AG04450 (cell line): ENCODE data around the gene STK10. TPM values are rescaled to one million over a fixed set of nuclear protein-coding genes. Genes with fewer than 3 reads are reported as not detected.
"Not testable (repeated sequence)": the region's sequence is repeated elsewhere in the genome, so short reads cannot be mapped to it uniquely, and the experiment has no call there.

Experiments
- CTCF ChIA-PET: fragments of 300-600, 350-600 bp; formaldehyde crosslinking; extraction: SDS; loops from one replicate; lab custom pipeline; 2022; ENCODE audit warnings: antibody characterized with exemption, inconsistent platforms; lab: Charles Lee
- POLR2A ChIA-PET: fragments of 350-600 bp; formaldehyde crosslinking; extraction: SDS; loops from one replicate; lab custom pipeline; 2021; ENCODE audit warnings: antibody characterized with exemption, inconsistent platforms; lab: Yijun Ruan, JAX
- DNase-seq: peaks from one replicate; pipeline ENCODE4 v3.0.0-alpha.2; 2011; ENCODE audit warnings: low read depth, low spot score
- H3K27ac ChIP-seq: one replicate; pipeline ENCODE4 v1.5.1; 2012; ENCODE audit warnings: low read depth, low read length, control low read depth
- H3K27me3 ChIP-seq: one replicate; pipeline ENCODE4 v1.6.0; 2012; ENCODE audit warnings: low read length; ENCODE audit not compliant: control insufficient read depth, insufficient read depth
- H3K4me3 ChIP-seq: 2 replicates; pipeline ENCODE4 v1.5.1; 2011; ENCODE audit warnings: mild to moderate bottlenecking, low read depth, low read length, control low read depth
- H3K9me3 ChIP-seq: 2 replicates; pipeline ENCODE4 v1.5.1; 2012; ENCODE audit warnings: low read length; ENCODE audit not compliant: control insufficient read depth, insufficient read depth
- polyA plus RNA-seq: library from polyadenylated mRNA; depleted of rRNA; stranded (reverse); fragments of >200 nt; gene quantifications from 2 replicates; pipeline ENCODE4 v1.2.3, GENCODE V29; 2011
- TF ChIP-seq, protein P1 (sequence below): IDR thresholded peaks from 2 replicates; pipeline ENCODE4 v1.5.1; 2011; ENCODE audit warnings: low read depth, low read length, control low read depth, inconsistent platforms

The STK10 gene
- polyA plus RNA-seq, 1 experiment, result 7.8 TPM

DNA sequence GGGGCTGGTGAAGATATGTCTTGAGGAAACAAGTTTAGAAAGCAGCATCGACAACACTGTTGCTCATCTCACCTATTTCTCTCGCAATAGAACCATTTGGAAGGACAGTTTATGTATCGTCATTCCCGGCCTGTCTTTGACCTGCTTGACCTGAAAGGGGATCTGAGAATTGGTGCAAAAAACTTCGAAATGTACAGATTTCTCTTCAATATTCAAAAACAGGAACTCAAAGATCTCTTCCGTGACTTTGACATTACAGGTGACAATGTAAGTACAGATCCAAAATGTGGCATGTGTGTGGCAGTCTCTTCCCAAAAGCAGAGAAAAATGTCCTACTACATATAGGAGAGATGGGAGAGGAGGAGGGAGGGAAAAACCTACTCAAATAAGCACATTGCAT is 12.5 kb upstream of the STK10 start:
- Histone ChIP-seq H3K4me3 (no peak overlapping the region), H3K9me3 (no peaks in the 10 kb centered on the region), H3K27ac (no peak overlapping the region), H3K27me3 (no peaks in the 10 kb centered on the region)
- ChIA-PET POLR2A (interaction anchor here (0.6 kb wide), 1 partner anchor 42 kb away, joined by 4 read pairs; no protein-coding TSS in a partner anchor), CTCF (interaction anchor here (4.2 kb wide), 1 partner anchor 11 kb away, joined by 31 read pairs; the partner anchor contains the start of gene STK10)
- TF ChIP-seq, protein P1, sequence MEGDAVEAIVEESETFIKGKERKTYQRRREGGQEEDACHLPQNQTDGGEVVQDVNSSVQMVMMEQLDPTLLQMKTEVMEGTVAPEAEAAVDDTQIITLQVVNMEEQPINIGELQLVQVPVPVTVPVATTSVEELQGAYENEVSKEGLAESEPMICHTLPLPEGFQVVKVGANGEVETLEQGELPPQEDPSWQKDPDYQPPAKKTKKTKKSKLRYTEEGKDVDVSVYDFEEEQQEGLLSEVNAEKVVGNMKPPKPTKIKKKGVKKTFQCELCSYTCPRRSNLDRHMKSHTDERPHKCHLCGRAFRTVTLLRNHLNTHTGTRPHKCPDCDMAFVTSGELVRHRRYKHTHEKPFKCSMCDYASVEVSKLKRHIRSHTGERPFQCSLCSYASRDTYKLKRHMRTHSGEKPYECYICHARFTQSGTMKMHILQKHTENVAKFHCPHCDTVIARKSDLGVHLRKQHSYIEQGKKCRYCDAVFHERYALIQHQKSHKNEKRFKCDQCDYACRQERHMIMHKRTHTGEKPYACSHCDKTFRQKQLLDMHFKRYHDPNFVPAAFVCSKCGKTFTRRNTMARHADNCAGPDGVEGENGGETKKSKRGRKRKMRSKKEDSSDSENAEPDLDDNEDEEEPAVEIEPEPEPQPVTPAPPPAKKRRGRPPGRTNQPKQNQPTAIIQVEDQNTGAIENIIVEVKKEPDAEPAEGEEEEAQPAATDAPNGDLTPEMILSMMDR, result no peak
- no peak for DNase-seq

DNA sequence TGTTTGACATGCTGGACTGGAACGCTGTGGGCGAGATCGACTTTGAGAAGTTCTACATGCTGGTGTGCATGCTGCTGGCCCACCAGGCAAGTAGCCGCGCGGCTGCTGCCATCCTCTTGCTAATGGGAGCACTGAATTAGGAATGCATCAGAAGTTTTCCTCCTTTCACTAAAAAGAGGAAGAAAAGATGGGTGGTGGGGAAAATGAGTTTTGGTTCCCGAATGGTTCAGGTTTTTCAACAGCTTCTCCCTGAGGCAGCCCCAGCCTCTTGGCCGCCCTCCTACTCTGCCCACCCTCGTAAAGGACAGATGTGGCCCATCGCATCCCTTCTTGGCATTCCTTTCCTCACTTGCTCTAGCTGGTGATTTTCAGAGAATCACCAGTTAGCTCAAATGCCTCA is 11.4 kb upstream of the STK10 start:
- Histone ChIP-seq H3K4me3 (no peak overlapping the region), H3K27me3 (no peaks in the 10 kb centered on the region), H3K9me3 (no peaks in the 10 kb centered on the region), H3K27ac (no peak overlapping the region)
- ChIA-PET POLR2A (no interaction called here), CTCF (interaction anchor here (4.2 kb wide), 1 partner anchor 10 kb away, joined by 31 read pairs; the partner anchor contains the start of gene STK10)
- TF ChIP-seq, protein P1, result no peak
- DNase-seq, result no peak

DNA sequence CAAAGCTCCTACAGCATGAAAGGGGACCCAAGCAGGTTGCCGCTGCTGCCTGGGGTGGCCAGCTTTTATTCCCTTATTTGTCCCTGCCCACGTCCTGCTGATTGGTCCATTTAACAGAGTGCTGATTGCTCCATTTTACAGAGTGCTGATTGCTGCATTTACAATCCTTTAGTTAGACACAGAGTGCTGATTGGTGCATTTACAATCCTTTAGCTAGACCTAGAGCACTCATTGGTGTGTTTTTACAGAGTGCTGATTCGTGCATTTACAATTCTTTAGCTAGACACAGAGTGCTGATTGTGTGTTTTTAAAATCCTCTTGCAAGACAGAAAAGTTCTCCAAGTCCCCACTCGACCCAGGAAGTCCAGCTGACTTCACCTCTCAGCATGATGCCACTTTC is 9.8 kb upstream of the STK10 start:
- POLR2A ChIA-PET, result not testable (repeated sequence)

DNA sequence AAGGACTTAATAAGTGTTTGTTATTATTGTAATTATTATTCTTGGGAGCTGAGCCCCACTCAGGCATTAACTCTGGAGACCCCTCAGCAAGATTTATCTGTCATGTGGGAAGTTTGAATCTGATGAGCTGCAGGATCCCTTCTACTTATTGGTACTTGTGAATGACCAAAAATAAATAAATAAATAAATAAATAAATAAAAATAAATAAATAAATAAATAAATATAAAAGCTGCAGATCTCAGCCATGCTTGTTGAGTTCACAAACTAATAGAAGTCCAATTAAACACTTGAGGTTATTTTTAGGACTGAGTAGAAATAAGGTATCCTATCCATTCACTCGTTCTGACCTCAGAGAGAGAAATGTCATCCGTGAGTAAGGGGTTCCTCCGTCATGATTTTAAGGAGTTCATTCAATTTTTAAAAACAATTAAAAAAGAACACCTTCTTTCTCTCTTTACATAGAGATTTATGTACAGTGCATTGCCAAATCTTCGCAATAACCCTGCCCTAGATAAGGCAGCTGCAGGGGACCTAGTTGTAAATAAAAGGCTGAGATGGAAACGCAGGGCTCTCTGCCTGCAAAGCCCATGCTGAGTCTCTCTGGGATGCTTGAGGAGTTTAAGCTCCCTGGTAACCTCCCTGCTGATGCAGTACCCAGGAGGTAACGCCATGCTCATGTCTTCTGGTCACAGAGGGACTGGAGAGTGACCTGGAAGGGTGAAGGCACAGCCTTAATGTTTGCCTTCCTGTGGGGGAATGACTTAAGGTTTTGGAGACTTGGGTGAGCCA is 7.2 kb upstream of the STK10 start:
- Histone ChIP-seq H3K9me3 (no peaks in the 10 kb centered on the region), H3K27me3 (no peaks in the 10 kb centered on the region), H3K27ac (no peak overlapping the region), H3K4me3 (no peak overlapping the region)
- no peak for DNase-seq
- ChIA-PET POLR2A (no interaction called here), CTCF (interaction anchor here (0.8 to 0.9 kb wide), 2 partner anchors 9 to 283 kb away, joined by 3 read pairs; no protein-coding TSS in a partner anchor)
- TF ChIP-seq, protein P1, result no peak

More for the DNA sequence above, 9.8 kb upstream of the STK10 start:
- not testable (repeated sequence) for H3K27ac ChIP-seq, H3K9me3 ChIP-seq, H3K27me3 ChIP-seq, DNase-seq, H3K4me3 ChIP-seq
- CTCF ChIA-PET, result interaction anchor here (1.1 to 4.2 kb wide), 2 partner anchors 9 to 96 kb away, joined by 4 to 31 read pairs; partner anchors contain the start of gene STK10

DNA sequence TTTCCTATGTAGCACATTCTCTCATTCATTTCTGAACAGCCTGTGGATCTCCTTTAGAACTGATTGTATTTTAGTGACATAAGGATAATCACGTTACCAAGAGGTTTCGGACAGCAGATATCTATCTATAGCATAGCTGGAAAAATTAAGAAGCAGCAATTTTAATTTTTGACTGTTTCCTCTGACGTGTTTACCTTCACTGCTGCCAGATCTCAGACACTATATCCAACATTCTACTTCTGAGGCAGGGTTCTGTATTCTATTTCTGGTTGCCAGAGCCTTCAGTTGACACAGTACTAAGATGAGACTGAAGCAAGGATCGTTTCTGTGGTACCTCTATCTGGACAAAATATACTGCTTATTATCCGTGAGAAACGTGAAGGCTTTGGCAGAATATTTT is 5.8 kb upstream of the STK10 start, which contains the start of gene EFCAB9:
Gene EFCAB9, plus strand, starts transcription at position 301 of the 400 bp plus-strand sequence. Its CDS starts 1 bp downstream, at position 302.
- Histone ChIP-seq H3K4me3 (no peak within 1 kb of the TSS), H3K27me3 (no peaks in the 10 kb centered on the region), H3K9me3 (no peaks in the 10 kb centered on the region), H3K27ac (no peak within 1 kb of the TSS)
- TF ChIP-seq, protein P1, result no peak
- DNase-seq, result no peak
- ChIA-PET POLR2A (no interaction called here), CTCF (no interaction called here)
